Measurements from ENCODE around the gene PLCB3. TPM values are rescaled to one million over a fixed set of nuclear protein-coding genes. Genes with fewer than 3 reads are reported as not detected.

PLCB3 gene
- total RNA-seq, 1 donor from 2014 or later: 34.9 TPM

DNA sequence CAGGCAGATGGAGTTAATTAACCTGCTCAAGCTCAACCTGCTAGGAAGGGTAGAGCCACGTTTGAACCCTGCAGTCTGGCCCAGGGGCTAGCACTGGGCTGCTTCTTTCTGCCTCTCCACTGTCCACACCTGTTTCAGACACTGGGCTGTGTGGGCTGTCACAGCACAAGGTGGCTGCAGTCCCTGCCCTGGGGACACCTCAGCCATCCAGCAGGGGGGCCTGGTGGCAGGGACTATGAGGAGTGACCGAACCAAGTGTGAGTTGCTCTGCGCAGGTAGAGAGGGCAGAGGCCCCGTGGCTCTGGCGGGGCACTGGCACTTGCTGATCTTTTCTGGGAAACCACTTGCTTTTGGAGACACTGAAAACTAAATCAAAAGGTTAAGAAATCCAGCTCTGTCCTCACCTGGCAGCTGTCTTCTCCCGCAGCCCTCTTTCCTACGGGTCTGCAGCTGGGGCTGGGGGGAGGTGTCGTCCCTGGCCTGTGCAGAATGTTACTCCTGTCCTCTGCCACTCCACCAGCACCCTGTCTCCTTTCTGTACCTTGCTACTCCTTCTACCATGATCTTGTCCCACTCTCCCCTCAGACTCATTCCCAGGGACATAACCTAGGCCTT is 27.4 kb downstream of the PLCB3 start:
- no peak for DNase-seq (ENCODE audit: low spot score in 2 of 2, unreplicated experiment in 2 of 2)
- H3K9me3 Mint-ChIP-seq: no peaks in the 10 kb centered on the region
- no peak overlapping the region for H3K4me3 Mint-ChIP-seq
- no peak overlapping the region for H3K27ac Mint-ChIP-seq
- no peaks in the 10 kb centered on the region for H3K27me3 Mint-ChIP-seq (ENCODE audit: low read depth)
- H3K4me1 Mint-ChIP-seq: peaks cover 2% of the 10 kb centered on the region
- peaks cover 11% of the 10 kb centered on the region for H3K36me3 Mint-ChIP-seq
- TF ChIP-seq, protein P1, sequence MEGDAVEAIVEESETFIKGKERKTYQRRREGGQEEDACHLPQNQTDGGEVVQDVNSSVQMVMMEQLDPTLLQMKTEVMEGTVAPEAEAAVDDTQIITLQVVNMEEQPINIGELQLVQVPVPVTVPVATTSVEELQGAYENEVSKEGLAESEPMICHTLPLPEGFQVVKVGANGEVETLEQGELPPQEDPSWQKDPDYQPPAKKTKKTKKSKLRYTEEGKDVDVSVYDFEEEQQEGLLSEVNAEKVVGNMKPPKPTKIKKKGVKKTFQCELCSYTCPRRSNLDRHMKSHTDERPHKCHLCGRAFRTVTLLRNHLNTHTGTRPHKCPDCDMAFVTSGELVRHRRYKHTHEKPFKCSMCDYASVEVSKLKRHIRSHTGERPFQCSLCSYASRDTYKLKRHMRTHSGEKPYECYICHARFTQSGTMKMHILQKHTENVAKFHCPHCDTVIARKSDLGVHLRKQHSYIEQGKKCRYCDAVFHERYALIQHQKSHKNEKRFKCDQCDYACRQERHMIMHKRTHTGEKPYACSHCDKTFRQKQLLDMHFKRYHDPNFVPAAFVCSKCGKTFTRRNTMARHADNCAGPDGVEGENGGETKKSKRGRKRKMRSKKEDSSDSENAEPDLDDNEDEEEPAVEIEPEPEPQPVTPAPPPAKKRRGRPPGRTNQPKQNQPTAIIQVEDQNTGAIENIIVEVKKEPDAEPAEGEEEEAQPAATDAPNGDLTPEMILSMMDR (IDR thresholded peaks at IDR 0.05; ENCODE audit: unreplicated experiment): no peak

DNA sequence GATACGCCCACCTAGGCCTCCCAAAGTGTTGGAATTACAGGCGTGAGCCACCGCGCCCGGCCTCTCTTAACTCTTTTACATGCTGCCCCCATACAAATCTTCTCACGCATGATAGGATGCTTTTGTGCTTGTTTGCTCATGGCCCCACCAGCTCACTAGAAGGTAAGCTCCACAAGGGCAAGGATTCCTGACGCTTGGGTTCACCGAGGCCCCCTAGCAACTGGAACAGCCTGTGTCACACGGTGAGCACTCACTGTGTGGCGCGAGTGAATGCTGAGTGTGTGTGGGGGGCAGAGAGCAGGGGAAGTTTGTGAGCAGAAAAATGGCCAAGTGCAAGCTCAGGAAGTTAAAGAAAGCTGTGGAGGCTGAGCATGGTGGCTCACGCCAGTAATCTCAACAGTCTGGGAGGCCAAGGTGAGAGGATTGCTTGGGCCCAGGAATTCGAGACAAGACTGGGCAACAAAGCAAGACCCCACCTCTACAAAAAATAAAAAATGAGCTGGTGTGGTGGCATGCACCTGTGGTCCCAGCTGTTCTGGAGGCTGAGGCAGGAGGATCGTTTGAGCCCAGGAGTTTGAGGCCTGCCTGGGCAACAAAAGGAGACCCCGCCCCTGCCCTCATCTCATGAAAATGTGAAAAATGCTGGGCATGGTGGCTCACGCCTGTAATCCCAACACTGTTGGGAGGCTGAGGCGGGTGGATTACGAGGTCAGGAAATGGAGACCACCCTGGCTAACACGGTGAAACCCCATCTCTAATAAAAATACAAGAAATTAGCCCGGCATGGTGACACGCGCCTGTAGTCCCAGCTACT is 30.8 kb downstream of the PLCB3 start:
- Mint-ChIP-seq H3K4me3 (no peak overlapping the region), H3K9me3 (no peaks in the 10 kb centered on the region), H3K36me3 (peaks cover 8% of the 10 kb centered on the region), H3K27ac (no peak overlapping the region), H3K4me1 (peaks cover 12% of the 10 kb centered on the region), H3K27me3 (ENCODE audit: low read depth) (no peaks in the 10 kb centered on the region)
- DNase-seq (ENCODE audit: low spot score in 2 of 2, unreplicated experiment in 2 of 2): no peak
- TF ChIP-seq, protein P1 (IDR thresholded peaks at IDR 0.05; ENCODE audit: unreplicated experiment): no peak

DNA sequence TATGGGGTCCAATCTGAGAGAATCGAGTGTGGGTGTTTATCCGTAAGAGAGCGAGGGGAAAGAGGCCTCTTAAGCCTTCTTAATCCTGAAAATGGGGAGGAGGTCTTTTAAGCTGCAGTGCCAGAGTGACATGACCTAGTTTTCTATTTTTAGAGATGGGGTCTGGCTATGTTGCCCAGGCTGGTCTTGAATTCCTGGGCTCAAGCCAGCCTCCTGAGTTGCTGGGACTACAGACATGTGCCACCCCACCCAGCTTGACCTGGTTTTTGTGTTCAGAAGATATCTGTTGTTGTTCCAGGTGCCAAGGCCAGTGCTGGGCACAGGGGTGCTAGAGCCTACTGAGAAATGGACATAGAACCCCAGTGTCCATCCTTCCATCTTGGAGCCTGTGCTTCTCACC is 31.8 kb downstream of the PLCB3 start:
- Mint-ChIP-seq H3K4me3 (peak overlapping the region; percentile 82), H3K9me3 (no peaks in the 10 kb centered on the region), H3K36me3 (peaks cover 8% of the 10 kb centered on the region), H3K27ac (peak overlapping the region; percentile 59), H3K4me1 (peaks cover 13% of the 10 kb centered on the region), H3K27me3 (ENCODE audit: low read depth) (no peaks in the 10 kb centered on the region)
- no peak for DNase-seq (ENCODE audit: low spot score in 2 of 2, unreplicated experiment in 2 of 2)
- TF ChIP-seq, protein P1 (IDR thresholded peaks at IDR 0.05; ENCODE audit: unreplicated experiment): no peak

DNA sequence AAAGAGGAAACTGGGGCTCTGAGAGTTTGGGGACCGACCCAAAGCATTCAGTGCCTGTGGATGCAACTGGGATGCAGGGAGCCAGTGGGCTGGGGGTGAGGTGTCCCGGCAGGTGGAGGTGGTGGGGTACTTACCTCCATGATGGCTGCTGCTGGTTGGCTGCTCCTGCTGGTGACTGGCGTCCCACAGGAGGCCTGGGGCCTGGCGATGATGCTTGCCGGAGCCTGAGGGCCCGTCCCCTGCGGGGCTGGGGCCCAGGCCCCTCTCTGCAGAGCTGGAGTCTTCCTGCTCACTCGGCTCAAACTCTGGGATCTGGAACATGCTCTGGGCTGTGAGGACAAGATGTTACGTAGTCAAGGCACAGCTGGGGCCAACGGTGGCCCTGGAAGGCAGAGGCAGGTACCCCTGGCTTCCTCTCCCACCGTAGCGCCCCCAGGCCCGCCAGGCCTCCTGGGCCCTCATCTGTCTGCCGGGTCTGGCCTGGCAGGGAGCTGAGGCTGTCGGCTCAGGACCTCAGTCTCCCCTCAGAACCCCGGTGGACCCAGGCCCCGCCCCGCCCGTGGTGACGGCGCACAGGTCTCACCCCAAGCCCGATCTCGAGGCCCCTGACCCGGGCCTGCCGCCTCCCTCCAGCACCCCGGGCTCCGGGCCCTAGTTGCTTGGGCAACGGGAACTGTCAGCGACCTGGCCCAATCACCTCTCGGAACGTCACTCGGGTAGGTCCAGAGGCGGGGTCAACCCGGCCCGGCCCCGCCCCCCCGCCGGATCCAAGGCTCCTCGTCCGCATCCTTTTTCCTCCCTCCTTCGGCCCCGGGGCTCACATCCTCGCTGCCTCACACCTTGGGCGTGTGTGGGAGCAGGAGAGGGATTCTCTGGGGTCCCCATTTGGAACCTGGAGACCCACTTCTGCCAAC is 33.0 kb downstream of the PLCB3 start, which contains the start of gene BAD:
Gene BAD, minus strand, starts transcription at position 618 of the 914 bp plus-strand sequence. Its CDS starts 297 bp downstream, at position 321.
- Mint-ChIP-seq H3K36me3 (peaks cover 13% of the 10 kb centered on the region), H3K9me3 (no peaks in the 10 kb centered on the region), H3K4me3 (peak within 1 kb of the TSS; percentile 82), H3K27ac (peak within 1 kb of the TSS; percentile 94), H3K4me1 (peaks cover 13% of the 10 kb centered on the region), H3K27me3 (ENCODE audit: low read depth) (peaks cover 4% of the 10 kb centered on the region)
- peak; percentile 88 for DNase-seq (ENCODE audit: low spot score in 2 of 2, unreplicated experiment in 2 of 2)
- TF ChIP-seq, protein P1 (IDR thresholded peaks at IDR 0.05; ENCODE audit: unreplicated experiment): no peak
